ENCODE data around the gene PALMD.

Gene PALMD

GRCh38 chr1:99704356-99704816 is 58.5 kb downstream of the PALMD start:
- DNase-seq, result no peak

GRCh38 chr1:99705385-99705784 is 59.5 kb downstream of the PALMD start:
- no peak for DNase-seq

DNA sequence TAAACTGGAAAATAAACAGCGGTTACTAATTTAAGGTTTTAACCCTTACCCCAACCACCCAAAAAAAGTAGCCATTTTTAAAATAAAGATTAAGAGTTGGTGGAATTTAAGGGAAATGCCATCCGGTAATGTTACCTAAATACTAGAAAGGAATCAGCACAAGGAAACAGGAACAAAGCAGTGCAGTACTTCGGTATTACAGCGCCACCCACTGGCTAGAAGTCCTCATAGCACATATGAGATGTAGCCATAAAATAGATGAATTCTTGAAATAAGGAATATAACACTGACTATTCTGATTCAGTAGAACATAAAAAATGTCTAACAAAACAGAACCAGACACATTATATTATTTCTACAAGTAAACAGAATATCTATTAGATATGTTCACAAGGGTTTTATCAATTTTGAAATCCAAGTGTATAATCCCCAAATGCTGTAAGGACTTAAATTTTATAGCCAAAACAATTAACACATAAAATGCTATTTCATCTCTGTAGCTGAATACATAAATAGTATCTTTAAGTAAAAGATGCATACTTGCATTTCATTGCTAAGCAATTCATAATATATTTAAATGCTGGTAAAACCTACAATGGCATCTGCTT is 61.7 kb downstream of the PALMD start:
- peak; percentile 18 for DNase-seq

- no peak for DNase-seq
Measured at GRCh38 chr1:99710994-99711393, 65.1 kb downstream of the PALMD start.

DNA sequence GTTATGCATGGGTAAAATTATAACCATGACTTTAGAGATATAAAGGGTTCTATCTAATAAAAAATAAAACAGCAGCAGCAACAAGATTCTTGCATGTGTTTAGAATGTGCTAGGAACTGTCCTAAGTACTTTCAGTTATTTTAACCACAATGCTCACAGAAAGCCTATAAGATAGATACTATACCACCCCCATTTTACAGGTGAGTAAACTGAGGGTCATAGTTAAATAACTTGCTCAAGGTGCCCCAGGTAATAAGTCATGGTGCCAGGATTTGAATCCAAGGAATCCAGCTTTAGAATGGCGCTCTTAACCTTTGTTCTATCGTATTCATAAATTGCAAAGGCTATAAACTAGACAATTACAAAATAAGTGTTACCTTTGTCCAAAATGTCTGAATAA is 67.1 kb downstream of the PALMD start:
- no peak for DNase-seq

- no peak for DNase-seq
Measured at GRCh38 chr1:99717005-99717404, 71.1 kb downstream of the PALMD start.

- DNase-seq, result no peak
Measured at GRCh38 chr1:99723251-99723650, 77.3 kb downstream of the PALMD start.

DNA sequence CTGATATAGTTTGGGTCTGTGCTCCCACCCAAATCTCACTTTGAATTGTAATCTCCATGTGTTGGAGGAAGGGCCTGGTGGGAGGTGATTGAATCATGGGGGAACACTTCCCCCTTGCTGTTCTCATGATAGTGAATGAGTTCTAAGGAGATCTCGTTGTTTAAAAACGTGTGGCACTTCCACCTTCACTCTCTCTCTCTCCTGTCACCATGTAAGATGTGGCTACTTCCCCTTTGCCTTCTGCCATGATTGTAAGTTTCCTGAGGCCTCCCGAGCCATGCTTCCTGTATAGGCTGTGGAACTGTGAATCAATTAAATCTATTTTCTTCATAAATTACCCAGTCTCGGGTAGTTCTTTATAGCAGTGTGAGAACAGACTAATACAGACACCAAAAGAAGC is 80.1 kb downstream of the PALMD start:
- DNase-seq, result no peak

DNA sequence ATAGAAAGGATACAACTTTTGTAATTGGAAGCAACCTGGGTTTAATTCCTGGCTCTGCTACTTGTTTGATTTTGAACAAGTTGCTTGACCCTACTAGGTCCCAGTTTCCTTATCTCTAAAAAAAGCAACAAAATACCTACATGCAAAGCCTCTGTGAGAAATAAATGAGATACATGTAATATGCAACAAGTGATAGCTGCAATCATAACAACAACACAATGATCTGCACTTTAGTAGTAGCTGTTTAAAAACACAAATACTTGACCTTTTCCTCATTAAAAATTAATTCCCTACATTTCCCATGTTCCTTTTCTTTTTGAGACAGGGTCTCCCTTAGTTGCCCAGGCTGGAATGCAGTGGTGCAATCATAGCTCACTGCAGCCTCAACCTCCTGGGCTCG is 80.5 kb downstream of the PALMD start:
- no peak for DNase-seq

DNA sequence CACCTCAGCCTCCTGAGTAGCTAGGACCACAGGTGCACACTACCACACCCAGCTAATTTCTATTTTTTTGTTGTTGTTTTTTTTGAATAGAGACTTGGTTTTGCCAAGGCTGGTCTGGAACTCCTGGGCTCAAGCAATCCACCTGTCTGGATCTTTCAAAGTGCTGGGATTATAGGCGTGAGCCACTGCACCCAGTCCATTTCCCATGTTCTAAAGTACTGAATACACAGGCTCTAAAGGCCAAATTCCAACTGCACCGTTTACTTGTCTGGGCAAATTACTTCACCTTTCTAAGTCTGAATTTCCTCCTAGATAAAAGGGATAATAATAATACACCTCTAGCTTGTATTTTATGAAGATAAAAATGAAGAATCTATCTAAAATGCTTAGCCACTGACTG is 80.9 kb downstream of the PALMD start:
- DNase-seq, result no peak

GRCh38 chr1:99727575-99728185 is 81.8 kb downstream of the PALMD start:
- no peak for DNase-seq

- no peak for DNase-seq
Measured at GRCh38 chr1:99728494-99729235, 82.8 kb downstream of the PALMD start.

GRCh38 chr1:99731384-99731783 is 85.5 kb downstream of the PALMD start:
- DNase-seq, result no peak

- no peak for DNase-seq
Measured at GRCh38 chr1:99735852-99736251, 89.9 kb downstream of the PALMD start.

DNA sequence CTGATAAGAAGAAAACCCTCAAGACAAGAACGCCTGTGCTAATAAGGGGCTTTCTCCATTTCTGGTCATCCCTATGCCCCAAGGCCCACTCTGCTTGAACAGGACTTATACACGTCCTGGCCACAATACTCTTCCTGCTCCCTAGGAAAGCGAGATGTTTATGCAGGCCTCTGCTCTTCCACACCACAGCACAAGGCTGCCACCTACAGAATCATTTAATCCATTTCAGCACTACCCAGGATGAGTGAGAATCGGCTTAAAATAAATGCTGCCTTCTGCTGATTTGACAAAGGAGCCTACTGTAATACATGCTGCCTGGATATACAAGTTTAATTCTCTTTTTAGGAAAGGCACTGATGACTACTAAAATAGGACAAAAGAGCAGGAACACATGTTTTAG is 91.1 kb downstream of the PALMD start:
- DNase-seq, result no peak

DNA sequence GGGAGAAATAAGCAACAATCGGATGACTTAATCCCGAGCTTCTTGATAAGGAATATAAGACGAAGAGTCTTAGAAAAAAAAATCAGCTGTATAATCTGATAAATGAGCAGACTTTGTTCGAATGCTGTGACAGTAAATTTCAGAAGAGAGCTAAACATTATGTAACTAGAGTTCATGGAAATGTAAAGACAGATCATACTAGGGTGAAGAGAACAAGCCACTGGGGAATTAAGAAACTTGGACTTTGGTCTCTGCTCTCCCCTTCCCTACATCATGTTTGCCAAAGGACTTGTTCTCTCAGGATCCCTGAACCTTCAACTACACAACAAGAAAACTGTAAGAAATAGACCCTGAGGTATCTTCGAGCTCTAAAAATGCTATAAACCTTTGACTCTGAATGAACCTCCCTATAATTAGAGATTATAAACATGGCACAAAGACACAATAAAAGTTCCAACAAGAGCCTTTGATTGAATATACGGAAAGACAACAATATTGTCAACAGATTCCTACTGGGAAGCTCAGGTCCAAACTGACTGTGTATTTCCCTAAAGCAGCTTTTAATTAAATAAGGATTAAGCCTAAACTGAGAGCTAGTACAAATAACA is 93.0 kb downstream of the PALMD start:
- no peak for DNase-seq

DNA sequence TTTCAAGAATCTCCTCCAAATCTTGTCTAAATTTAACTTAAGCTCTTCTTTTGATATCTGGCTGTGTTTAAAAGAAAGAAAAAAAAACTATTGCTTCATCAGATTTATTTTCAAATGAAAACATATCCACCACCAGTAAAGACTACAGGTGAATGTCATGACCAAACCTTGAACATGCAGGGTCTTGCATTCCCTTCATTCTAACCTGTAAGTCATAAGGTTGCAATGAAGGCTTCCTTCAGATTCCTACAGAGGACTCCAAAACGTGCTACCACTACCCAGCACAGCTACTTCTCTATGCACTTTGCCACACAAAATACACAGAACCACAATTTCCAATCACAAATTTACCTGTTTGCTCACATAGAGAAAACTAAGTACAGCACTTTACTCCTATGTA is 94.2 kb downstream of the PALMD start:
- DNase-seq, result no peak

Measured in SHP77 treated with DMSO at 0.1 percent for 48 hours (cell line).